Coronary artery (tissue), 2 donors: ENCODE measurements around the gene SORCS1.

Experiments used
- DNase-seq: peaks from one replicate; pipeline ENCODE4 v3.0.0-alpha.2; 2017; ENCODE audit warnings: low spot score
- H3K27ac ChIP-seq, 2 donors: fragments of 200-600 bp; sonication (generic); one replicate each; pipeline ENCODE4 v1.5.1; 2016 to 2019
- H3K4me3 ChIP-seq: fragments of 200-600 bp; sonication (generic); 2 replicates; pipeline ENCODE4 v1.5.1; 2016; ENCODE audit warnings: mild to moderate bottlenecking, moderate library complexity
- TF ChIP-seq, protein P1 (sequence below): fragments of 200-600 bp; sonication (generic); IDR thresholded peaks from one replicate; pipeline ENCODE4 v1.5.1; 2019; ENCODE audit warnings: antibody characterized with exemption

Gene SORCS1

GRCh38 chr10:106765928-106766327 lies 398.6 kb downstream of the SORCS1 start:
- DNase-seq: no peak

GRCh38 chr10:106765241-106765754 lies 399.2 kb downstream of the SORCS1 start:
- Histone ChIP-seq H3K4me3 (no peak overlapping the region), H3K27ac (no peak overlapping the region)
- TF ChIP-seq, protein P1, sequence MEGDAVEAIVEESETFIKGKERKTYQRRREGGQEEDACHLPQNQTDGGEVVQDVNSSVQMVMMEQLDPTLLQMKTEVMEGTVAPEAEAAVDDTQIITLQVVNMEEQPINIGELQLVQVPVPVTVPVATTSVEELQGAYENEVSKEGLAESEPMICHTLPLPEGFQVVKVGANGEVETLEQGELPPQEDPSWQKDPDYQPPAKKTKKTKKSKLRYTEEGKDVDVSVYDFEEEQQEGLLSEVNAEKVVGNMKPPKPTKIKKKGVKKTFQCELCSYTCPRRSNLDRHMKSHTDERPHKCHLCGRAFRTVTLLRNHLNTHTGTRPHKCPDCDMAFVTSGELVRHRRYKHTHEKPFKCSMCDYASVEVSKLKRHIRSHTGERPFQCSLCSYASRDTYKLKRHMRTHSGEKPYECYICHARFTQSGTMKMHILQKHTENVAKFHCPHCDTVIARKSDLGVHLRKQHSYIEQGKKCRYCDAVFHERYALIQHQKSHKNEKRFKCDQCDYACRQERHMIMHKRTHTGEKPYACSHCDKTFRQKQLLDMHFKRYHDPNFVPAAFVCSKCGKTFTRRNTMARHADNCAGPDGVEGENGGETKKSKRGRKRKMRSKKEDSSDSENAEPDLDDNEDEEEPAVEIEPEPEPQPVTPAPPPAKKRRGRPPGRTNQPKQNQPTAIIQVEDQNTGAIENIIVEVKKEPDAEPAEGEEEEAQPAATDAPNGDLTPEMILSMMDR: no peak
- no peak for DNase-seq

More at GRCh38 chr10:106765928-106766327, 398.6 kb downstream of the SORCS1 start:
- Histone ChIP-seq H3K4me3 (no peak overlapping the region), H3K27ac (no peak overlapping the region)
- TF ChIP-seq, protein P1: no peak

DNA sequence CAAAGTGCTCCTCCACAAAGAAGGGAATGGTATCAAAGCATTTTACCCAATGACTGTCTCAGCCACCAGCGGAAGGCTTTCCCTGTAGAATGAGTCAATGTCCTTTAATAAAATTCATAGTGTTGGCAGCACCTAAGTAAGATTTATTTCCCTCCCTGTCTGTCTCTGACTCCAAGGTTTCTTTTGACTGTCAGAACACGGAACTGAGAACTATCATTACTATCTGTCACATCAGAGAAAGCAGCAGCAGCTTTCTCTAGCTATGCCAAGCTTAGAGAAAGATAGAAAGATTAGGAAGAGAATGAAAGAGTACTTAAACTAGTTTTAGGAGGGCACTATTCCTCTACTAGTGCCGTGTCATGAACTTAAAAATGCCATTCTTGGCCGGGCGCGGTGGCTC lies 400.1 kb downstream of the SORCS1 start:
- Histone ChIP-seq H3K4me3 (no peak overlapping the region), H3K27ac (no peak overlapping the region)
- TF ChIP-seq, protein P1: no peak
- no peak for DNase-seq

DNA sequence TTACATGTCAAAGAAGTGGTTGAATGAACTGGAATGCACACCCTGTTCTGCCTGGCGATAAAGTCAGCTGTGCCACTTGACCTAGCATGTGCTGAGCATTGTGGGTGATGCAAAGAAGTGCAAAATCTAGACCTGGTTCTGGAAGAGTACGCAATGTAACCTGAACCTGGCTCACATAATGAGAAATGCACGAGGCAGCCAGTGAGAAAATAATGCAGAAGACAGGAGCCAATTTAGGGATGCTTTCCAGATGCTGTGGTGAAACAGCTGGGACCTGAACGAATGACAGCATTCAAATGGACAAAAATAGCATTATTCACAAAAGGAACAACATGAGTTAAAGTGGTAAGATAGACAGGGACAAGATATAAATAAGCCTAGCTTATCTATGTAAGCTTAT lies 402.6 kb downstream of the SORCS1 start:
- DNase-seq: no peak
- Histone ChIP-seq H3K4me3 (no peak overlapping the region), H3K27ac (no peak overlapping the region)
- TF ChIP-seq, protein P1: no peak

- Histone ChIP-seq H3K27ac (no peak overlapping the region), H3K4me3 (no peak overlapping the region)
- TF ChIP-seq, protein P1: no peak
- DNase-seq: no peak
Observed at GRCh38 chr10:106757521-106757920, 407.0 kb downstream of the SORCS1 start.

- TF ChIP-seq, protein P1: no peak
- H3K27ac ChIP-seq: no peak overlapping the region
- H3K4me3 ChIP-seq: no peak overlapping the region
- no peak for DNase-seq
Observed at GRCh38 chr10:106751091-106751490, 413.4 kb downstream of the SORCS1 start.

DNA sequence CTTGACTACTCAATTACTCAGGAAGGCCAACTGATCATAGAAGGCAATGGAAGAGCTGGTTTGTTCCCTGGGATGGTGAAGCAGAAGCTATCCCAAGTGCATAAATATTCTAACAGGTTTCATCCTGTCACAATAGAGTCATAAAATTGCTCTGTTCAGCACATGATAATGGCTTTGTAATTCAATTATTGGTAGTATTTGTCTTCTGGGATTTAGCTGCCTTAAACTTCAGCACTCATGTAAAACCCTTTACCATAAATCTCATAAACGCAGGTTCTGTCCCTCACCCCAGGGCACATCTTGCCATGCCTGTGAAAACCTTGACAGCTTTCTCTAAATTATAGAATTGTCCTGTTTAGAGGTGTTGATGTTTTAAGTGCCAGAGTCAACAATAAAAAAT lies 417.6 kb downstream of the SORCS1 start:
- DNase-seq: no peak
- H3K4me3 ChIP-seq: no peak overlapping the region
- TF ChIP-seq, protein P1: no peak

More for the DNA sequence above, 417.6 kb downstream of the SORCS1 start:
- no peak overlapping the region for H3K27ac ChIP-seq
